ENCODE results near the gene POLR3E. TPM values are rescaled to one million over a fixed set of nuclear protein-coding genes. Genes with fewer than 3 reads are reported as not detected.

POLR3E gene
- total RNA-seq, 1 donor from 2014 or later, result 19.5 TPM

DNA sequence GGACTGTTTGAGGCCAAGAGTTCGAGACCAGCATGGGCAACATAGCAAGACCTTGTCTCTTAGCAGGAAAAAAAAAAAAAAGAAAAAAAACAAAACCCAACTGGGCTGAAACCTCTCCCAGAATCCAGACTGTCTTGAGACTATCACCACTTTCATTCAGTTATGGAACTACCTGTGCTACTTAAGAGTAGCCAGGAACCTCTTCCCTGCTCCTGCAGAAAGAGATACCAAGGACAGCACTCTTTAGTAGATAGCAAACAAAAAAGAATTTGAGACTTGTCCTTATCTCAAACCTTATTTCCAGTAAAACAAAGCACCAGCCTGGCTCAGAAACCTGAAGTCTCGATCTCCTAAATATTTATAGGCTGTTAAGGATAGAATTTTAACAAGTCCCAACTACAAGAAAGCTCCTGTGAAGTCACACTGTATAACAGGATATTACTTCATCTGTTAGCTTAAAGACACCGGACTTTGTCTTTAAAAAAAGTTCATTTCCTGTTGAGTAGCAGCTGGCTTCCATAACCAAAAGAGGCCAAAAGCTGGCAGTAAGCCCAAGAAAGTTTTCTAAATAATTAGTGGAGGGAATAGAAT is 72.1 kb downstream of the POLR3E start:
- intact Hi-C loops (cut with DNase I), result no loop called here
- peaks cover 11 to 25% of the 10 kb centered on the region in 2 donors for H3K4me1 ChIP-seq
- no peaks in the 10 kb centered on the region for H3K27me3 ChIP-seq
- no peak overlapping the region for H3K4me3 ChIP-seq
- peaks cover 3 to 4% of the 10 kb centered on the region in 2 donors for H3K36me3 ChIP-seq
- peak overlapping the region; percentile 66 to 72 for H3K27ac ChIP-seq
- TF ChIP-seq, protein P1, sequence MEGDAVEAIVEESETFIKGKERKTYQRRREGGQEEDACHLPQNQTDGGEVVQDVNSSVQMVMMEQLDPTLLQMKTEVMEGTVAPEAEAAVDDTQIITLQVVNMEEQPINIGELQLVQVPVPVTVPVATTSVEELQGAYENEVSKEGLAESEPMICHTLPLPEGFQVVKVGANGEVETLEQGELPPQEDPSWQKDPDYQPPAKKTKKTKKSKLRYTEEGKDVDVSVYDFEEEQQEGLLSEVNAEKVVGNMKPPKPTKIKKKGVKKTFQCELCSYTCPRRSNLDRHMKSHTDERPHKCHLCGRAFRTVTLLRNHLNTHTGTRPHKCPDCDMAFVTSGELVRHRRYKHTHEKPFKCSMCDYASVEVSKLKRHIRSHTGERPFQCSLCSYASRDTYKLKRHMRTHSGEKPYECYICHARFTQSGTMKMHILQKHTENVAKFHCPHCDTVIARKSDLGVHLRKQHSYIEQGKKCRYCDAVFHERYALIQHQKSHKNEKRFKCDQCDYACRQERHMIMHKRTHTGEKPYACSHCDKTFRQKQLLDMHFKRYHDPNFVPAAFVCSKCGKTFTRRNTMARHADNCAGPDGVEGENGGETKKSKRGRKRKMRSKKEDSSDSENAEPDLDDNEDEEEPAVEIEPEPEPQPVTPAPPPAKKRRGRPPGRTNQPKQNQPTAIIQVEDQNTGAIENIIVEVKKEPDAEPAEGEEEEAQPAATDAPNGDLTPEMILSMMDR (IDR thresholded peaks at IDR 0.05), result no peak
- H3K9me3 ChIP-seq, result no peaks in the 10 kb centered on the region
- no peak for DNase-seq (ENCODE audit: low spot score in 2 of 2)

GRCh38 chr16:22370038-22370820 is 73.0 kb downstream of the POLR3E start:
- Histone ChIP-seq H3K27ac (peak overlapping the region; percentile 66 to 77), H3K4me1 (peaks cover 14 to 25% of the 10 kb centered on the region in 2 donors), H3K9me3 (no peaks in the 10 kb centered on the region), H3K4me3 (peak overlapping the region in 1 of 2 donors; percentile 98), H3K36me3 (no peaks in the 10 kb centered on the region), H3K27me3 (no peaks in the 10 kb centered on the region)
- no peak for DNase-seq (ENCODE audit: low spot score in 2 of 2)
- TF ChIP-seq, protein P1 (IDR thresholded peaks at IDR 0.05), result no peak
- intact Hi-C loops (cut with DNase I), result loop anchor here (5.0 to 10.0 kb wide), 4 partner anchors 48 to 865 kb away; partner anchors contain the start of gene POLR3E

- intact Hi-C loops (cut with DNase I), result loop anchor here (5.0 to 10.0 kb wide), 4 partner anchors 51 to 868 kb away; partner anchors contain the start of gene POLR3E
- no peaks in the 10 kb centered on the region for H3K9me3 ChIP-seq
- H3K27me3 ChIP-seq, result no peaks in the 10 kb centered on the region
- peak overlapping the region; percentile 92 to 93 for H3K27ac ChIP-seq
- peaks cover 16 to 24% of the 10 kb centered on the region in 2 donors for H3K4me1 ChIP-seq
- H3K4me3 ChIP-seq, result peak overlapping the region; percentile 97 to 98
- DNase-seq (ENCODE audit: low spot score in 2 of 2), result no peak
- TF ChIP-seq, protein P1 (IDR thresholded peaks at IDR 0.05), result no peak
- no peaks in the 10 kb centered on the region for H3K36me3 ChIP-seq
Measured at GRCh38 chr16:22372882-22373661, 75.9 kb downstream of the POLR3E start.

GRCh38 chr16:22373662-22374310 is 76.6 kb downstream of the POLR3E start:
- TF ChIP-seq, protein P1 (IDR thresholded peaks at IDR 0.05), result no peak
- Histone ChIP-seq H3K4me3 (peak overlapping the region; percentile 97 to 98), H3K27me3 (no peaks in the 10 kb centered on the region), H3K4me1 (peaks cover 16 to 18% of the 10 kb centered on the region in 2 donors), H3K27ac (peak overlapping the region; percentile 92 to 93), H3K9me3 (no peaks in the 10 kb centered on the region), H3K36me3 (no peaks in the 10 kb centered on the region)
- peak in 1 of 2 donors; percentile 74 for DNase-seq (ENCODE audit: low spot score in 2 of 2)
- intact Hi-C loops (cut with DNase I), result loop anchor here (2.0 to 10.0 kb wide), 5 partner anchors 51 to 869 kb away; partner anchors contain the start of gene POLR3E

All from ascending aorta (tissue), 2 donors.